HepG2 (cell line): Measurements from ENCODE around the gene ELOVL6. TPM values are rescaled to one million over a fixed set of nuclear protein-coding genes. Genes with fewer than 3 reads are reported as not detected.

ENCODE experiments used
- ATAC-seq: fragments of 200-7000 bp; cut with Tn5 transposase; 3 replicates; pipeline ENCODE4 v1.9.1; 2020; ENCODE audit warnings: mild to moderate bottlenecking, moderate library complexity
- BruUV-seq: library from RNA; stranded (reverse); fragments of 400-500 nt; replicated peaks from 2 replicates; lab custom pipeline; 2021; lab: Mats Ljungman, UMichigan
- CTCF ChIA-PET: fragments of 300-600 bp; formaldehyde crosslinking; extraction: SDS; loops from one replicate; lab custom pipeline; 2021; ENCODE audit warnings: low total read pairs, inconsistent platforms, low intra/inter-chr PET ratio; lab: Yijun Ruan, JAX
- POLR2A ChIA-PET: fragments of 350-600 bp; sonication (Branson Sonifier 250); formaldehyde crosslinking; loops from one replicate; lab custom pipeline; 2020; ENCODE audit warnings: antibody characterized with exemption, inconsistent platforms; lab: Yijun Ruan, JAX
- DNase-seq: peaks from one replicate; pipeline ENCODE4 v3.0.0-alpha.2; 2015; ENCODE audit warnings: low spot score
- FAIRE-seq: peaks from 3 replicates; lab custom pipeline; 2011; peaks lifted over from hg19 to GRCh38; lab: Jason Lieb, UNC
- H2AFZ ChIP-seq: one replicate; pipeline ENCODE4 v1.6.1; 2011; ENCODE audit warnings: low read length, inconsistent platforms
- H3K27ac ChIP-seq: fragments of 300-600 bp; 3 replicates; pipeline ENCODE4 v1.8.0; 2011; ENCODE audit warnings: mixed run types, mild to moderate bottlenecking, mixed read lengths, low read length, inconsistent platforms; ENCODE audit not compliant: insufficient read depth; ENCODE audit errors: extremely low read length
- H3K27me3 ChIP-seq, 2 experiments: fragments of 200-600 bp in 1 of 2; 2 replicates in 1 of 2; 3 replicates in 1 of 2; pipeline versions ENCODE4 v1.6.0 to v1.8.0; 2011; ENCODE audit warnings: low read length in 2 of 2, mild to moderate bottlenecking in 2 of 2, moderate library complexity in 2 of 2, inconsistent platforms in 1 of 2; ENCODE audit not compliant: insufficient read depth in 2 of 2, control insufficient read depth in 1 of 2
- H3K36me3 ChIP-seq, 2 experiments: fragments of 200-600 bp in 1 of 2; replicated peaks in 1 of 2; 2 replicates in 1 of 2; 3 replicates in 1 of 2; pipeline versions ENCODE4 v1.5.1 to v1.8.0; 2011; ENCODE audit warnings: low read length in 2 of 2, inconsistent platforms in 1 of 2; ENCODE audit not compliant: insufficient read depth in 2 of 2, control insufficient read depth in 1 of 2
- H3K4me1 ChIP-seq: 2 replicates; pipeline ENCODE4 v1.5.1; 2012; ENCODE audit warnings: low read length, inconsistent platforms; ENCODE audit not compliant: insufficient read depth
- H3K4me2 ChIP-seq: 2 replicates; pipeline ENCODE4 v1.6.0; 2011; ENCODE audit warnings: low read depth, low read length, inconsistent platforms
- H3K4me3 ChIP-seq, 3 experiments: fragments of 200-600 bp in 1 of 3; sonication (generic), shearing (Covaris generic) in 1 of 3; replicated peaks in 1 of 3; 2 replicates each; pipeline ENCODE4 v1.5.1; 2011 to 2016; ENCODE audit warnings: low read length in 3 of 3, inconsistent platforms in 2 of 3, low read depth in 2 of 3, mild to moderate bottlenecking in 2 of 3, control low read depth in 1 of 3, mixed read lengths in 1 of 3; ENCODE audit not compliant: insufficient read depth in 1 of 3
- H3K79me2 ChIP-seq: one replicate; pipeline ENCODE4 v1.6.1; 2011; ENCODE audit warnings: low read length, inconsistent platforms; ENCODE audit not compliant: insufficient read depth
- H3K9ac ChIP-seq: 2 replicates; pipeline ENCODE4 v1.6.0; 2011; ENCODE audit warnings: mild to moderate bottlenecking, low read depth, low read length, inconsistent platforms; ENCODE audit not compliant: insufficient read depth
- H3K9me3 ChIP-seq: 2 replicates; pipeline ENCODE4 v1.5.1; 2012; ENCODE audit warnings: mild to moderate bottlenecking, low read length
- H4K20me1 ChIP-seq: 2 replicates; pipeline ENCODE4 v1.6.0; 2011; ENCODE audit warnings: inconsistent platforms, mild to moderate bottlenecking, low read length, moderate library complexity; ENCODE audit not compliant: insufficient read depth
- ATF7-NPFF ChIP-seq: sonication (generic); formaldehyde crosslinking; IDR thresholded peaks from 2 replicates; pipeline ENCODE4 v1.8.1; 2023; ENCODE audit warnings: mild to moderate bottlenecking, low read depth, missing genetic modification reagents, moderate library complexity
- FOSL1 ChIP-seq: sonication (generic); formaldehyde crosslinking; IDR thresholded peaks from 2 replicates; pipeline ENCODE4 v1.9.0; 2021; ENCODE audit warnings: missing genetic modification reagents, borderline replicate concordance
- GATAD1 ChIP-seq: IDR thresholded peaks from 2 replicates; pipeline ENCODE4 v1.6.1; 2016; ENCODE audit warnings: missing genetic modification reagents, missing compliant biosample characterization
- NR2F6 ChIP-seq, 2 experiments: IDR thresholded peaks; 2 replicates each; pipeline ENCODE4 v1.6.1; 2016; ENCODE audit warnings: antibody characterized with exemption in 1 of 2, mild to moderate bottlenecking in 1 of 2
- POLR2AphosphoS2 ChIP-seq: IDR thresholded peaks from 2 replicates; pipeline ENCODE4 v1.6.1; 2011; ENCODE audit warnings: low read depth, low read length, improper control_type of control experiment
- SRSF9 ChIP-seq: fragments of 200-400 bp; formaldehyde crosslinking; IDR thresholded peaks from 2 replicates; pipeline ENCODE4 v1.6.1; 2018; ENCODE audit warnings: borderline replicate concordance, mild to moderate bottlenecking, low read depth, low read length; ENCODE audit not compliant: insufficient read depth, poor library complexity, severe bottlenecking
- SUZ12 ChIP-seq: fragments of 150-350 bp; IDR thresholded peaks from 2 replicates; pipeline ENCODE4 v1.6.1; 2014; ENCODE audit warnings: low read depth, low read length
- TARDBP ChIP-seq: sonication (generic); formaldehyde crosslinking; IDR thresholded peaks from 2 replicates; pipeline ENCODE4 v1.8.0; 2022; ENCODE audit warnings: mild to moderate bottlenecking, missing genetic modification reagents
- TEAD3 ChIP-seq: optimal IDR thresholded peaks from 2 replicates; pipeline ENCODE3; 2016; ENCODE audit warnings: borderline replicate concordance
- WIZ ChIP-seq: sonication (generic); formaldehyde crosslinking; IDR thresholded peaks from 2 replicates; pipeline ENCODE4 v1.5.1; 2020; ENCODE audit warnings: mild to moderate bottlenecking, missing genetic modification reagents
- ZNF773 ChIP-seq: sonication (generic); formaldehyde crosslinking; IDR thresholded peaks from 2 replicates; pipeline ENCODE4 v1.4.0; 2020; ENCODE audit warnings: missing genetic modification reagents, borderline replicate concordance
- ZNF879 ChIP-seq: sonication (generic); formaldehyde crosslinking; IDR thresholded peaks from 2 replicates; pipeline ENCODE4 v1.8.1; 2023; ENCODE audit warnings: missing genetic modification reagents
- WGBS: methylation state at CpG from one replicate; pipeline ENCODE4 v1.1.6; 2017; ENCODE audit warnings: low lambda C conversion rate; 5-methylcytosine and 5-hydroxymethylcytosine counted together
- in situ Hi-C: cut with HindIII; loops from 2 replicates; pipeline ENCODE4 v1.10.0; 2017; ENCODE audit warnings: low pct_unique_long_range_greater_than_20kb; ENCODE audit not compliant: extremely low pct_ligation_motif_present
- intact Hi-C: fragments of 100-400 bp; cut with micrococcal nuclease; formaldehyde crosslinking; loops from one replicate; pipeline ENCODE4 v1.10.0; 2022; ENCODE audit not compliant: unreplicated experiment
- polyA plus RNA-seq, 8 experiments: library from polyadenylated mRNA; depleted of rRNA in 3 of 8; stranded (reverse) in 7 of 8; unstranded in 1 of 8; fragments of >200 nt; fragmentation: Illumina TruSeq in 4 of 8; extraction: Trizol in 4 of 8; gene quantifications; 2 replicates each; pipeline versions ENCODE4 v1.2.1 to v1.2.3, GENCODE V29; 2011 to 2016; ENCODE audit warnings: low read depth in 4 of 8, missing spikeins in 1 of 8, mixed read lengths in 1 of 8; ENCODE audit not compliant: insufficient read depth in 1 of 8
- total RNA-seq, 5 experiments: library from RNA; depleted of rRNA; stranded (reverse); fragments of >200 nt; fragmentation: Illumina TruSeq; extraction: Trizol; gene quantifications; 2 replicates each; pipeline ENCODE4 v1.2.3, GENCODE V29; 2016; ENCODE audit warnings: low read depth in 1 of 5
- TF ChIP-seq, protein P1 (sequence below): sonication (generic); formaldehyde crosslinking; IDR thresholded peaks from 2 replicates; pipeline ENCODE4 v1.5.0; 2020; ENCODE audit warnings: missing genetic modification reagents
- TF ChIP-seq, protein P2 (sequence below): sonication (generic); formaldehyde crosslinking; conservative IDR thresholded peaks from 2 replicates; pipeline ENCODE4 v1.4.0; 2020; ENCODE audit warnings: missing genetic modification reagents
- TF ChIP-seq, protein P3 (sequence below): sonication (generic); formaldehyde crosslinking; IDR thresholded peaks from 2 replicates; pipeline ENCODE4 v1.4.0; 2020; ENCODE audit warnings: missing genetic modification reagents
- TF ChIP-seq, protein P4 (sequence below): sonication (generic); formaldehyde crosslinking; IDR thresholded peaks from 2 replicates; pipeline ENCODE4 v1.8.0; 2022; ENCODE audit warnings: missing genetic modification reagents, mild to moderate bottlenecking, borderline replicate concordance

The ELOVL6 gene
- total and polyA plus RNA-seq, 2 of the 13 experiments (the other 11 are each of a cell fraction or from before 2014, with no cell fraction given), result 14.1 to 23.2 TPM

DNA sequence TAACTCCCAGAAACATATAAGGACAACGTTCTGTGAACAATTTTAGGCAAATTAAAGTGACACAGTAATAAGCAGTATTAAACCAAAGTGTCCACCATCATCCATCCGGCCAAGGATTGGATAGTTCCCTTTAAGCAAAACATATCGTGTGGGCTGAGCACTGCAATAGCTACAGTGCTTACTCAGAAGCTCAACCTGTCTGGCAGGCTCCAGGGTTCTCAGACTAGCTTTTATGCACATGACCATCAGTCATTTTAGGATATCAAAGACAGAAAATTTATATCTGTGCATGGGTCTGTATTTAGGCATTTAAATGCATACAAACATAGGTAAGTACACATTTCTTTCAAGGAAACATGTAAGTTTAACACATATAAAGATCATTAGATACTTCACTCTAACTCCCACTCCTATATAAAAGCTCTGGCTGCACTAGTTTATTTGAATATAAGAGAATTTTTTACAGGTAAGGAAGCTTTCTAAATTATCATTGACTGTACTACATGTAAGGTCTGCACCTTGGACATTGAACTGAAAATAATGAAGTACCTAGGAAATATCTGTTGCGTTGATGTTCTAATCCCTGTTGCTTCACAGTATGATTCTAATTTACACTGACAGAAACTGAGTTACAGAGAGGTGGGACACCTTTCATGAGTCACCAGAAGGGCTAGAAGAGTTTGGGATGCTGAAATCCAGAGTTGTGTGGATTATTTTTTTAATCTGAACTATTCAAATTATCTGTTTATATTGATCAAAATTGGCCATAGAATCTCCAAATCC lies 67.6 kb downstream of the ELOVL6 start:
- no peak for ATAC-seq

More for the DNA sequence above, 67.6 kb downstream of the ELOVL6 start:
- intact Hi-C loops (no loop called here), in situ Hi-C loops (no loop called here)
- H3K27me3 ChIP-seq, result no peaks in the 10 kb centered on the region
- no peaks in the 10 kb centered on the region for H3K9me3 ChIP-seq
- H3K36me3 ChIP-seq, result no peaks in the 10 kb centered on the region; a peak in 2 of 5 replicates
- FAIRE-seq, result no peak
- peaks cover 4% of the 10 kb centered on the region for H4K20me1 ChIP-seq
- no peak overlapping the region for H3K27ac ChIP-seq
- CTCF ChIA-PET, result no interaction called here
- no peak overlapping the region for H2AFZ ChIP-seq
- no peaks in the 10 kb centered on the region for H3K79me2 ChIP-seq
- no peak overlapping the region for H3K4me2 ChIP-seq
- 92% methylated on average over 4 of the region's 4 CpGs for WGBS
- TF ChIP-seq SRSF9 (no peak), TARDBP (CRISPR knock-in tag) (no peak), TEAD3 (CRISPR knock-in tag) (no peak), FOSL1 (no peak), SUZ12 (no peak), POLR2AphosphoS2 (no peak), ATF7-NPFF (CRISPR knock-in tag) (no peak), ZNF879 (no peak), GATAD1 (CRISPR knock-in tag) (no peak), ZNF773 (CRISPR knock-in tag) (no peak), NR2F6 (IDR thresholded peaks at IDR 0.05) (no peak), NR2F6 (CRISPR knock-in tag; IDR thresholded peaks at IDR 0.05) (no peak), WIZ (no peak)
- TF ChIP-seq, protein P1, sequence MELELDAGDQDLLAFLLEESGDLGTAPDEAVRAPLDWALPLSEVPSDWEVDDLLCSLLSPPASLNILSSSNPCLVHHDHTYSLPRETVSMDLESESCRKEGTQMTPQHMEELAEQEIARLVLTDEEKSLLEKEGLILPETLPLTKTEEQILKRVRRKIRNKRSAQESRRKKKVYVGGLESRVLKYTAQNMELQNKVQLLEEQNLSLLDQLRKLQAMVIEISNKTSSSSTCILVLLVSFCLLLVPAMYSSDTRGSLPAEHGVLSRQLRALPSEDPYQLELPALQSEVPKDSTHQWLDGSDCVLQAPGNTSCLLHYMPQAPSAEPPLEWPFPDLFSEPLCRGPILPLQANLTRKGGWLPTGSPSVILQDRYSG (CRISPR knock-in tag), result no peak
- TF ChIP-seq, protein P2, sequence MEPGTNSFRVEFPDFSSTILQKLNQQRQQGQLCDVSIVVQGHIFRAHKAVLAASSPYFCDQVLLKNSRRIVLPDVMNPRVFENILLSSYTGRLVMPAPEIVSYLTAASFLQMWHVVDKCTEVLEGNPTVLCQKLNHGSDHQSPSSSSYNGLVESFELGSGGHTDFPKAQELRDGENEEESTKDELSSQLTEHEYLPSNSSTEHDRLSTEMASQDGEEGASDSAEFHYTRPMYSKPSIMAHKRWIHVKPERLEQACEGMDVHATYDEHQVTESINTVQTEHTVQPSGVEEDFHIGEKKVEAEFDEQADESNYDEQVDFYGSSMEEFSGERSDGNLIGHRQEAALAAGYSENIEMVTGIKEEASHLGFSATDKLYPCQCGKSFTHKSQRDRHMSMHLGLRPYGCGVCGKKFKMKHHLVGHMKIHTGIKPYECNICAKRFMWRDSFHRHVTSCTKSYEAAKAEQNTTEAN (CRISPR knock-in tag), result no peak
- TF ChIP-seq, protein P3, sequence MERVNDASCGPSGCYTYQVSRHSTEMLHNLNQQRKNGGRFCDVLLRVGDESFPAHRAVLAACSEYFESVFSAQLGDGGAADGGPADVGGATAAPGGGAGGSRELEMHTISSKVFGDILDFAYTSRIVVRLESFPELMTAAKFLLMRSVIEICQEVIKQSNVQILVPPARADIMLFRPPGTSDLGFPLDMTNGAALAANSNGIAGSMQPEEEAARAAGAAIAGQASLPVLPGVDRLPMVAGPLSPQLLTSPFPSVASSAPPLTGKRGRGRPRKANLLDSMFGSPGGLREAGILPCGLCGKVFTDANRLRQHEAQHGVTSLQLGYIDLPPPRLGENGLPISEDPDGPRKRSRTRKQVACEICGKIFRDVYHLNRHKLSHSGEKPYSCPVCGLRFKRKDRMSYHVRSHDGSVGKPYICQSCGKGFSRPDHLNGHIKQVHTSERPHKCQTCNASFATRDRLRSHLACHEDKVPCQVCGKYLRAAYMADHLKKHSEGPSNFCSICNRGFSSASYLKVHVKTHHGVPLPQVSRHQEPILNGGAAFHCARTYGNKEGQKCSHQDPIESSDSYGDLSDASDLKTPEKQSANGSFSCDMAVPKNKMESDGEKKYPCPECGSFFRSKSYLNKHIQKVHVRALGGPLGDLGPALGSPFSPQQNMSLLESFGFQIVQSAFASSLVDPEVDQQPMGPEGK (CRISPR knock-in tag), result no peak
- TF ChIP-seq, protein P4, sequence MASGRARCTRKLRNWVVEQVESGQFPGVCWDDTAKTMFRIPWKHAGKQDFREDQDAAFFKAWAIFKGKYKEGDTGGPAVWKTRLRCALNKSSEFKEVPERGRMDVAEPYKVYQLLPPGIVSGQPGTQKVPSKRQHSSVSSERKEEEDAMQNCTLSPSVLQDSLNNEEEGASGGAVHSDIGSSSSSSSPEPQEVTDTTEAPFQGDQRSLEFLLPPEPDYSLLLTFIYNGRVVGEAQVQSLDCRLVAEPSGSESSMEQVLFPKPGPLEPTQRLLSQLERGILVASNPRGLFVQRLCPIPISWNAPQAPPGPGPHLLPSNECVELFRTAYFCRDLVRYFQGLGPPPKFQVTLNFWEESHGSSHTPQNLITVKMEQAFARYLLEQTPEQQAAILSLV (CRISPR knock-in tag), result no peak
- DNase-seq, result no peak
- H3K4me3 ChIP-seq, result no peak overlapping the region
- H3K9ac ChIP-seq, result no peak overlapping the region
- BruUV-seq, result no TSS peak
- POLR2A ChIA-PET, result no interaction called here
- H3K4me1 ChIP-seq, result peaks cover 27% of the 10 kb centered on the region
